HG02798 (cell line): ENCODE data around the gene SNAPC4.

Experiments
- ATAC-seq: cut with Tn5 transposase; IDR thresholded peaks from one replicate; pipeline ENCODE4 v1.9.1; 2021; ENCODE audit warnings: mild to moderate bottlenecking; ENCODE audit not compliant: unreplicated experiment, poor library complexity

The SNAPC4 gene, protein sequence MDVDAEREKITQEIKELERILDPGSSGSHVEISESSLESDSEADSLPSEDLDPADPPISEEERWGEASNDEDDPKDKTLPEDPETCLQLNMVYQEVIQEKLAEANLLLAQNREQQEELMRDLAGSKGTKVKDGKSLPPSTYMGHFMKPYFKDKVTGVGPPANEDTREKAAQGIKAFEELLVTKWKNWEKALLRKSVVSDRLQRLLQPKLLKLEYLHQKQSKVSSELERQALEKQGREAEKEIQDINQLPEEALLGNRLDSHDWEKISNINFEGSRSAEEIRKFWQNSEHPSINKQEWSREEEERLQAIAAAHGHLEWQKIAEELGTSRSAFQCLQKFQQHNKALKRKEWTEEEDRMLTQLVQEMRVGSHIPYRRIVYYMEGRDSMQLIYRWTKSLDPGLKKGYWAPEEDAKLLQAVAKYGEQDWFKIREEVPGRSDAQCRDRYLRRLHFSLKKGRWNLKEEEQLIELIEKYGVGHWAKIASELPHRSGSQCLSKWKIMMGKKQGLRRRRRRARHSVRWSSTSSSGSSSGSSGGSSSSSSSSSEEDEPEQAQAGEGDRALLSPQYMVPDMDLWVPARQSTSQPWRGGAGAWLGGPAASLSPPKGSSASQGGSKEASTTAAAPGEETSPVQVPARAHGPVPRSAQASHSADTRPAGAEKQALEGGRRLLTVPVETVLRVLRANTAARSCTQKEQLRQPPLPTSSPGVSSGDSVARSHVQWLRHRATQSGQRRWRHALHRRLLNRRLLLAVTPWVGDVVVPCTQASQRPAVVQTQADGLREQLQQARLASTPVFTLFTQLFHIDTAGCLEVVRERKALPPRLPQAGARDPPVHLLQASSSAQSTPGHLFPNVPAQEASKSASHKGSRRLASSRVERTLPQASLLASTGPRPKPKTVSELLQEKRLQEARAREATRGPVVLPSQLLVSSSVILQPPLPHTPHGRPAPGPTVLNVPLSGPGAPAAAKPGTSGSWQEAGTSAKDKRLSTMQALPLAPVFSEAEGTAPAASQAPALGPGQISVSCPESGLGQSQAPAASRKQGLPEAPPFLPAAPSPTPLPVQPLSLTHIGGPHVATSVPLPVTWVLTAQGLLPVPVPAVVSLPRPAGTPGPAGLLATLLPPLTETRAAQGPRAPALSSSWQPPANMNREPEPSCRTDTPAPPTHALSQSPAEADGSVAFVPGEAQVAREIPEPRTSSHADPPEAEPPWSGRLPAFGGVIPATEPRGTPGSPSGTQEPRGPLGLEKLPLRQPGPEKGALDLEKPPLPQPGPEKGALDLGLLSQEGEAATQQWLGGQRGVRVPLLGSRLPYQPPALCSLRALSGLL (N-terminal part only)

DNA sequence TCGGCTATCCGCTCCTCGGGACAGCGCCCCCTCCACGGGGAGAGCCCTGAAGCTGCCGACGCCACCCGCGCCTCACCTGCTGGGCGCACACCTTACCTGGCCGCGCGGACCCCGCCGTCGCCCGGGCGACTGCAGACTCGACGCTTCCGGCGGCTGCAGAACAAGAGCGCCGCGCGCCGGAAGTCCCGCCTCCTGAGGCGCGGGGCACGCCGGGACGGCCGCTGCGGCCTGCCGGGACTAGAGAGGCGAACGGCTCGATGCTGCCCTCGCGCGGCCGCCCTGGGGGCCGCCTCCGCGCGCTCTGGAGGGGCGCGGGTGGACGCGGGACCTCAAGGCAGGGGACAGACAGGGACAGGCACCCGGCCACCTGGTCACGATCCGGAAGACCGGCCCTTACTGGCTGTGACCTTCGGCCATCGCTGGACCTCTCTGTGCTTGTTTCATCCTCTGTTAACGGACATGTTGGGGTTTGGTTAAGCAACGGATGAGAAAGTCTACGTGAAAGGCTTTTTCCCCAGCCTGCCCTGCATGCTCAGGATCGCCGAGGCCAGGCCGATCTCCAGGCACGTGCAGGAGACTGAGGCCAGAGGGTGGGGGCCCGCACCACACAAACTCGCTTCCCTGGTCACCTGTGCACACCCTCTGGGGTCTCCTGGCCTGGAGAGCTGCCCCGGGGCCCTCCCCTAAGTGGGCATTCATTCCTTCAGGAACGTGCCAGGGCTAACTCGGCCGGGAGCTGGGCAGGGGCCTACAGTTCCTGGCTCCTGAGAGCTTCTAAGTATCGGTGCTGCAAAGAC is at the start of gene SNAPC4:
Gene SNAPC4 (minus strand): TSS at position 133 of the 797 bp plus-strand sequence. CDS start 1,742 bp downstream, outside the sequence.
- ATAC-seq: peak; percentile 78

DNA sequence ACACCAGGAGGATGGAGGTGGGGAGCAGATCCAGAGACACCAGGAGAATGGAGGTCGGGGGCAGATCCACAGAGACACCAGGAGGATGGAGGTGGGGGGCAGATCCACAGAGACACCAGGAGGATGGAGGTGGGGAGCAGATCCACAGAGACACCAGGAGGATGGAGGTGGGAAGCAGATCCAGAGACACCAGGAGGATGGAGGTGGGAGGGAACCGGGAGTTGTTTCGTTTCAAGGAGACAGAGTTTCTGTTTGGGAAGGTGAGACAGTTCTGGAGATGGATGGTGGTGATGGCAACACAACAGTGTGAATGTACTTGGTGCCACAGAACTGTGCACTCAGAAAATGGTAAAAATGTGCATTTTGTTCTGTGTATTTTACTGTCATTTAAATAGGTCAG is 48.7 kb upstream of the SNAPC4 start:
- no peak for ATAC-seq

DNA sequence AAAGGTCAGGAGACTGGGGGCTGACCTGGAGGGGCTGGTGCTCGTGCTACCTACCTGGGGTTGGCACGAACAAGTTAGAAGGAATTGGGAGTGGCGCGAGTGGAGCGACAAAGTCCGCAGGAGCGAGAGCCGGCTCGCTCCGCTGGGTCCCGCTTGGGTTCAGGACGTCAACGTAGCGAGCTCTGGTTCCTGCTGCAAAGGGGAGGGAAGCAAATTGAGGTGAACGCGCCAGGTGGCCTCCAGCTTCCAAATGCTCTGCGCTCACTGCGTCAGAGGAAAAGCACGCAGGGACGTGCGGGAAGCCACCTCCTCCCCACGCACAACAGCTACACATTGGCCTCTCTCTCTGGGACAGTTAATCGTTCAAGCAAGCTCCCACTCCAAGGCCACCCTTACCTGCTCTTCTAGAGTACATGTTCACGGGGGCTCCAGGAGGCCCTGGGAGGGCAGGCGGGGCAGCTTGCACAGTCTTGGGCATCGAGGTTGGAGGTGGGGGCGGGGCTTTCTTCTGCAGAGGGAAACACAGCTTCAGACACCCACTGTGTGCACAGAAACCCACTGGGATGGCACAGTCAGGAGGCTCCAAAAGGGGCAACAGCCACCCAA is 47.3 kb upstream of the SNAPC4 start:
- ATAC-seq: no peak

DNA sequence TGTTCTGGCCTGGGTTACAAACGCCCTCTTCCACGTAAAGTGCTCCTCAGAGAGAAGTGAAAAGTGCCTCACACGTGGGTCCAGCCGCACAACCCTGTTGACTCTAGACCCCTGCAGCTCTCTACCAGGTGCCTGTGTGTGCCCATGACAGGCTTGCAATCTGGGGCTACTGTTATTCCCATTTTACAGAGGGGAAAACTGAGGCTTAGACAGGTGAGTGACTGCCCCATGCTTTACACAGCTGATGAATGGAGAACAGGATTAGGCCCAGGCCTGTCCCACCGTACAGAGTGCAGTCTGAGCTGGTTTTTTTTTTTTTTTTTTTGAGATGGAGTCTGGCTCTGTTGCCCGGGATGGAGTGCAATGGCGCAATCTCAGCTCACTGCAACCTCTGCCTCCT is 45.8 kb upstream of the SNAPC4 start:
- ATAC-seq: no peak

DNA sequence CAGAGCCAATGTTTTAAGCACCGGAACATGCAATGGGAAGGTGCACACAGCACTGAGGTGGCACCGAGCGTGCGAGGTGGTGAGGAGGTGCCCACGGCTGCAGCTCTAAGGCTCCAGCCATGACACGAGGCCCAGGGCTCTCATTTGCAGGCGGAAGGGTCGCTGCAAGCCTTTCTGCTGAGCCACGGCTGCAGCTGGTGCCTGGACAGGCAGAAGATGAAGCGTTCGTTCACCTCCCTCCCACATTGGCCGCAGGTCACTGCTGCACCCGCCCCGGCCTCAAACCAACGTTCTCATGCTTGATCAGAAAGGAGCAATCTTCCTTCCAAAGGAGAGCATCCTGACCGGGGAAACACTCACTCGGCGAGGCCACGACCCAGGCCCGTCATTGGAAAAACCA is 44.1 kb upstream of the SNAPC4 start:
- no peak for ATAC-seq

DNA sequence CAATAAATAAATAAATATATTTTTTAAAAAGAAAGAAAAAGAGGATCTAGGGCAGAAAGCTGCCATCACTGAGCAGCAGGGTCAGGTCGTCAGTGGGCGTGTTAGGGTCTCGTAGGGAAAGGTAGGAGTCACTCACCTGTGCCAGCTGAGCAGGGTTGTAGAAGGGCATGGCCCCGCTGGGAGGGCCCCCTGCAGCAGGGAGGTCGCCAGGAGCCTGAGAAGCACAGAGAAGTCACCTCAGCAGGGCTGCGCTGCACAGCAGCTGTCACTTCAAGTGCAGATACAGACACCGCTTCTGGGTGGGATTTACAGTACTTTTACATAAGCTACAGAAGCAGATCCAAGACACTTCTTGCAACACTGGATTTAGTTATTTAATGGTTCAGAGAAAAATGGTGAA is 43.7 kb upstream of the SNAPC4 start:
- ATAC-seq: no peak

DNA sequence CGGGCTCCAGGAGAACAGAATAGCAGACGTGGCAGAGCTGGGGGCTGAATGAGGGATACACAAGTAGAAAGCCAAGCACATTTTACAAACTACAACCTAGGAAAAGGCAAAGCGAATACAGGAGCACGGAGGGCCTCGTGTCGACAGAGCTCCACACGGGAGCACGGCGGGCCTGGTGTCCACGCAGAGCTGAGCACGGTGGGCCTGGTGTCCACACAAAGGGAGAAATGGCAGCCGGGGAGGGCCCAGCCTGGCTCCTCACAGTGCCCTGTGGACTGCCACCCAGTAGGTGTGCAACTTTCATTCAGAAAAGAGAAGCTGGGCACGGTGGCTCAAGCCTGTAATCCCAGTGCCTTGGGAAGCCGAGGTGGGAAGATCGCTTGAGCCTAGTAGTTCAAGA is 43.1 kb upstream of the SNAPC4 start:
- no peak for ATAC-seq

DNA sequence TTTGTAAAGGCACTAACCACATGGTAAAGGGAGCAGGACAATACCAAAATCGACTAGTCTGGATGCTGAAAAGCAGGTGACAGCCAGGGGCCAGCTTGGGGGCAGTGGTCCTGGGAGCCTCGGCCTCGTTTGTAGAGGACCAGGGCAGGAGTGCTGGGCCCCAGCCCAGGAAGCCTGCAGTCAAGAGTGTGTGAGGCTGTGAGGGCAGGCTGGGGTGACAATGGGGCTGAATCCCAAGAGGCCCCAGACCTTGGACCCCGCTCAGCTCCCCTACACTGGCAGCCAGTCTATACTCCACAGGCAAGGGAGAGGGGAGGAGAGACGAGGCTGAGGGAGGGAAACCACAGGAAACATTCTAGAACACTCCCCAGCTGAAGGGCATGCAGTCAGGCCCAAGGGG is 42.3 kb upstream of the SNAPC4 start:
- no peak for ATAC-seq

DNA sequence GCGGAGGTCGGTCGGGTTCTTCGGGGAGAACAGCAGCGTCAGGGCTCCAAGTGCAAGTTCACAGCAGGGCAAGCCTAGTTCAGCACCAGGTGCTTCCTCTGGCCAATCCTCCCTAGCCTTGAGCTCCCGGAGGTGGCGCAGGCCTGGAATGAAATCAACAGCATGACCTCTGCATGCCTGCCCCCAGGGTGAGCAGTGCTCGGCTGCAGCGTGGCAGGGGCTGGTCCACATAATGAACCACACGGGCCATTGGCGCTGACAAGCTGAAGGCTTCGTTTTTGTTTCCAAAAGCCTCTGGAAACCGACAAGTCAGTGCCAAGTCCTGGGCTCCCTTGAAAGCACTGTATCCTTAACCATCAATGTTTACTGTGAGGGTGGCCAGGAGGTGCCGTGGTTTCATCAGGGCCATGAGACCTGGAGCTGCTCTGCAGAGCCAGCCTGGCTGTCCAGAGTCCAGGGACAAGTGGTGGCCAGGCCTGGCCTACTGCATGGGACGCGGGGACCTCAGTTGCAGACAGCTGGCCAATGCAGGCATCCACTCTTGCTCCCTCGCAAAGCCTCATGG is 41.8 kb upstream of the SNAPC4 start:
- no peak for ATAC-seq

DNA sequence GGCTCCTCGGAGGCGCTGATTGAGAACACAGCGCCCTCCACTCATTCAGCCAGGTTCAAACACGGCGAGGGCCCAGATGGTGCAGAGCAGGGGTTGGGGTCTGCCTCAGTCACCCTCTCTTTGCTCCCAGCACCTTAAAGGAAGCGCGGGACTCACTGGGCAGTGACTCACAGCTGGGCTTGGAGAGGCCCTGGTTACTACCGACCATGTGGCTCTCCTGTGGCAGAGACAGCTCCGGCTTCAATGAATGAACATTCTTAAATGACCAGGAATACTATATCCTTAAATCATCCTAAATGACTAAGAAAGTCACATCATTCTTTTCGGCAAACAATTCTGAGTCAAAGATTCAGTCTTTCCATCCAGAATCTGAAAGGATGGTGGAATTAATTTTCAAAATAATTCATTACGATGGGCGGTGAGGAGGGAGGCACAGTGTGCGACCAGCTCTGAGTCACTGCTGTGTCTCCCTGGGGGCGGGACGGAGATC is 41.3 kb upstream of the SNAPC4 start:
- no peak for ATAC-seq

DNA sequence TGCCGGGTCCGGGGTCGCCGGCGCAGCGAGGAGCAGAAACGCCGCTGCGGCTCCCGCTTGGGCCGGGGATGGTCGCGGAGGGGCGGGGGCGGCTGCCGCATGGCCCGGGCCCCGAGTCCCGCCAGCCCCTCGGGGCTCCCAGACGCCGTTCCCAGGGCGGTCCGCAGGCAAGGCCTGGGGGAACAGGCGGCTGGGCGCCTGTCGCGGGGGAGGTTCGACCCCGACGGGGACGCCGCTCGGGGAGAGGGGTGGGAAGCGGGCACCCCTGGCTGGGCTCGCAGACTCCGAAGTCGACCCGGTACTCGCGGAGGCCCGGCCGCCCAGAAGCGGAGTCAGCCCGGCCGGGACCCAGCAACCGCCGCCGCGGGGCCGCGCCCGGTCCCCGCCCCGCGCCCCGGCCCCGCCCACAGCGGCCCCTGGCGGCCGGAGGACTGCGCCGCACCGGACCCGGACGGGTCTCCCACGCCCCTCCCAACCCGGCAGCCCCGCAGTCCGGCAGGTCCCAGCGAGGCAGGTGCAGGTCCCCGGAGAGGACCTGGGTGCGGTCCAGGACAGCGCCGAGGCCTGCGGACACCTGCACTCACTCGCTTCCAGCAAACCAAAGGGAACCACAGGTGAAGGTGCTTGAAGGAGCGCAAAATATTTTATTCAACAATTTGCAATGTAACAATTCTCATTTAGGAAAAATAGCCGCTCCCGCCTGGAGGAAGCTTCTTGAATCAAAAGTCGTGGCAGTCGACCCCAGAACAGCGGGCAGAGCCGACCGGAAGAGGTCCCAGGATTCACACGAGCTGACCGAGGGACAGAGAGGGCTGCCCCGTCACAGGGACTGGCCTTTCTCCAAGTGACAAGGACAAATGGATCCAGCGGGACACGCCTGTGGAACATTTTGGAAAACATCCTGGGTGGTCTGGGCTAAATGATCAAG is 39.8 kb upstream of the SNAPC4 start, which contains the start of gene INPP5E:
Gene INPP5E (minus strand): TSS at position 365 of the 928 bp plus-strand sequence. CDS start 426 bp downstream, outside the sequence.
- ATAC-seq: peak; percentile 83

DNA sequence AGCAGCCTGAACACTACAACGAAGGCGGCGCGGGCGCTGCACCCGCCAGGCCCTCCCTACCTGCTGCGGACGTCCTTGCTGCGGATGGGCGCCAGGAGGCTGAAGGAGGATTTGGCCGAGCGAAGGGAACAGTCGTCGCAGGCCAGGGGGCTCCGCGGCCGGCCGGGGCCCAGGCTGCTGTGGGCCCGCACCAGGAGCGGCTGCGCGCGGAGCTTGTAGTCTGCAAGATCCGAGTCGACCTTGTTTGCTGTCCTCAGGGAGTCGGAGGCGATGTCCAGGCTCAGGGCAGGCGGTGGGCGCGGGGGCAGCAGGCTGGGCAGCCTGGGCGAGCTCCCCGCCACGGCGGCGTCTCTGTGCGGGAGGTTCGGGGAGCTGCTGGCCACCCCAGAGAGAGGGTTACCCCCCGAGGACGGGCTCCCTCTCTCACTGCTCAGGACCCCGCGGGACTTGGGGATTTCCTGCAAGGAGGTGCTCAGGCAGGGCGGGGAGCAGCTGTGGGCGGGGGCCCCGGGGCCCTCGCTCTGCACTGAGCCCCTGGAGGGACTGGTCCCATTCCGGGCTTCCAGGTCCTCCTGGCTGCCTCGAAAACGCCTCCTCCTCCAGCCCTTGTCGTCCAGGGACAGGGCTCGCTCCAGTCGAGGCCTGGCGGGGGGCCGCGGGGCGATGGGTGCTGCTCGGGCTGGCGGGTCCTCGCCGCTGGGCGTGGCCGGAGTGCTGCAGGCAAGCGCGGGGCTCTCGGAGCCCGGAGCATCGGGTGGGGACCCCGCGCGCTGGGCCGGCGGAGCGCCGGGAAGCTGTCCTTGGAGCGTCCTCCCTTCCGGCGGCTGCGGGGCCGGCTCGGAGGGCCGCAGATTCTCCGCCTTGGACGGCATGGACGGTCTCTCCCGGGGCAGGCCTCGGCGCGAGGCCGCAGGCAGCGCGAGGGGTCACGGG is 38.8 kb upstream of the SNAPC4 start:
- ATAC-seq: peak; percentile 40

DNA sequence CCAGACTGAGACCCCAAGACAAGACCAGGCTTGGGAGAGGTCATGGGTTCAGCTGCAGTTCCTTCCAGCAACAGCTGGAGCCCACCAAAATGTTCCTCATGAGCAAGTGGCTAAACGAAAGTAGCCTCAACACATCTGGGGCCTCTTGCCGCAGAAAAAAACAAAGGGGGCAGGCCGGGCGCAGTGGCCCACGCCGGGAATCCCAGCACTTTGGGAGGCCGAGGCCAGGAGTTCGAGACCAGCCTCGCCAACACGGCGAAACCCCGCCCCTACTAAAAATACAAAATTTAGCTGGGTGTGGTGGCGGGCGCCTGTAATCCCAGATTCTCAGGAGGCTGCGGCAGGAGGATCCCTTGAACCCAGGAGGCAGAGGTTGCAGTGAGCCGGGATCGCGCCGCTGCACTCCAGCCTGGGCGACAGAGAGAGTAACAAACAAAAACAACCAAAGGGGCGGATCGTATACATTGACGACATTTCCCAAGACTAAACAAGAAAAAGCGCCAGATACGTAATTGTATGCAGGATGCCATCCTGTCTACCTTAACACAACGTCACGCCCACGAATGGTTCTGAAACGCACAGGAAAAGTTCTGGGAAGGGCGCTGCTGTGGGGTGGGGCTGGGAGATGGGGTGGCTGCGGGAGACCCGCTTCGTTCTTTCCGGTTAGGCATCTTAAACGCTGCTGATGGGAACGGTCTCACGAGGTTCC is 38.0 kb upstream of the SNAPC4 start:
- ATAC-seq: no peak

DNA sequence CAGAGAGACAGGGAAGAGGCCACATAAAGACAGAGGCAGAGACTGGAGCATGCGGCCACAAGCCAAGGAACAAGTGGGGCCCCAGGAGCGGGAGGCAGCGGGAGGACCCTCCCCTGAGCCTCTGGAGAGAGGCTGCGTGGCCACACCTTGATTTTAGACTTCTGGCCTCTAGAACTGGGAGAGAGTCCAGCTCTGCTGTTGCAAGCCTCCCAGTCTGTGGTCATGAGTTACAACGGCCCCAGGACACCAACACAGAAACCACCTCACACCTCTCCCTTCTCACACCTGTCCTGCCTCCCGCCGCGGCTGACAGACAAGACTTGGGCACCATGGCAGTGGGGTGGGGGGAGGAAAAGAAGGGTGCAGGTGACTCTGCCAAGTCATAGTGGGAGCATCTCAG is 37.5 kb upstream of the SNAPC4 start:
- ATAC-seq: no peak

DNA sequence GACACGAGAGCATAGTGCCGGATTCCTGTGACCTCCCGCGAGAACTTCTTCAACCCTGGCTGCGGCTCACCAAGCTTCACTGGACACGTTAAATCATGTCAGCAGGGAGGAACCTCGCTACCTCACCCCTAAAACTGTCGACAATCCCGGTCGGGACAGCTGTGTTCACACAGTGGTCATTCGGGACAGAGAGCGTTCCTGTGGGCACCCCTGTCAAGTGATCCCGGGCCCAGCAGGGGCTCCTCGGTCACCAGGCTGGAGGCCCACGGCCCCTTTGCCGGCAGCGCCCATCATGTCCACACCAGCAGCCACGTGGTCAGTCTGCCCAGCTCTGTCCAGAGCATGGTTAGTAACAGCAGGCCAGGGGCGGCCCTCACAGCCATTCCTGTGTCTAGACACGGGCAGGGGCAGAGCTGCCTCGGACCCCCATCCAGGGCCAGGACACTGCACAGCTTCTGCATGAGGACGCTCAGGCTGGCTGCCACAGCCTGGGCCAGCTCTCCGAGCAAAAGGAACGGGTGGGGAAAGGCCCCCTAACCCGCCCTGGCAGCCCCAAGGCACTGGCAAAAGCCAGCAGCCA is 36.2 kb upstream of the SNAPC4 start:
- ATAC-seq: no peak
